HG02610 (cell line): ENCODE measurements around the gene ZNF230.

Experiments used
- ATAC-seq: cut with Tn5 transposase; IDR thresholded peaks from one replicate; pipeline ENCODE4 v1.9.1; 2021; ENCODE audit warnings: mild to moderate bottlenecking, moderate library complexity; ENCODE audit not compliant: unreplicated experiment

Gene ZNF230

GRCh38 chr19:44032001-44032610, 29.3 kb downstream of the ZNF230 start:
- no peak for ATAC-seq

DNA sequence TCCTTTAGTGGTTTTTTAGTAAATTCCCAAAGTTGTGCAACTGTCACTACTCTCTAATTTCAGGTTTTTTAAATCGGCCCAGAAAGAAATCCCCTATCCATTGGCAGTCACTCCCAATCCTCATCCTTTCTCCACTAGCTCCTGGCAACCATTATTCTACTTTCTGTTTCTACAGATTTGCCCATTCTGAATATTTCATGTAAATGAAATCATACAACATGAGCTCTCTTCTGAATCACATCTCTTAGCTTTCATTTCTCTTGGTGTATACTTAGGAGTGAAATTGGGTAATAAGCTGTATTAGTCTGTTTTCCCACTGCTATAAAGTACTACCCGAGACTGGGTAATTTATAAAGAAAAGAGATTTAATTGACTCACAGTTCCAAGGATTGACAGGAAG, 39.4 kb downstream of the ZNF230 start:
- ATAC-seq, result no peak

DNA sequence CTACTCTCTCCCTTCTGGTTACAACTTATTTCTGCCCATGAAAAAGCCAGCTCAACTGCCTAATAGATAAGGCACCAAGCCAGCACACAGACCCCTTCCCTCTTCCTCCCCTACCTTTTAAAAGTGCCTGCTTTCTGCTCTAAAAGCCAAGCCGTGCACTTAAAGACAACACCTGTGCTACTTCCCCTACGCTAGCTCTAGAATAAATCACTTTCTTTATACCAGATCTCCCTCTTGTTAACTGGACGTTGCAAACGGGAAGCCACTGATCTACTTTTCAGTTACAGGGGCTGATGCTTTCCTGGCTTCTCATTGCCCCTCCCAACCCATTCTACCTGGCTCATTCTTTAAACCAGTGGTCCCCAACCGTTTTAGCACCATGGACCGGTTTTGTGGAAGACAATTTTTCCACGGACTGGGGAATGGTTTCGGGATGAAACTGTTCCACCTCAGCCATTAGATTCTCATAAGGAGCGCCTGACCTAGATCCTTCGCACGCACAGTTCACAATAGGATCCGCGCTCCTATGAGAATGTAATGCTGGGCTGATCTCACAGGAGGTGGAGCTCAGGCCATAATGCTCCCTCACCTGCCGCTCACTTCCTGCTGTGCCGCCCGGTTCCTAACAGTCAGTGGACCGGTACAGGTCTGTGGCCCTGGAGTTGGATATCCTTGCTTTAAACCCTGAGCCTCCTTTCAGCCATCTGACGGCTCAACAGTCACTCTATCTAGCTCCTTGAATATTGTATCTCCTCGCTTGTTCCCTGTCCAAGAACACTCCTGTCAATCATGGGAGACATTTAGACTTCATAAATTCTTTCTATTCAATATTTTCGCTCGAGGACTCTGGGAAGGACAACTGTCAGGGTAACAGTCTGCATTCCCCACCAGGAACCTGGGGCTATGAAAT, 48.2 kb downstream of the ZNF230 start:
- ATAC-seq, result peak; percentile 54

GRCh38 chr19:44051650-44052402, 49.1 kb downstream of the ZNF230 start, which contains the start of gene ZNF223:
Gene ZNF223, plus strand, starts transcription at chr19:44052036. Its CDS starts 3,141 bp downstream, at chr19:44055177.
- ATAC-seq, result peak; percentile 53

DNA sequence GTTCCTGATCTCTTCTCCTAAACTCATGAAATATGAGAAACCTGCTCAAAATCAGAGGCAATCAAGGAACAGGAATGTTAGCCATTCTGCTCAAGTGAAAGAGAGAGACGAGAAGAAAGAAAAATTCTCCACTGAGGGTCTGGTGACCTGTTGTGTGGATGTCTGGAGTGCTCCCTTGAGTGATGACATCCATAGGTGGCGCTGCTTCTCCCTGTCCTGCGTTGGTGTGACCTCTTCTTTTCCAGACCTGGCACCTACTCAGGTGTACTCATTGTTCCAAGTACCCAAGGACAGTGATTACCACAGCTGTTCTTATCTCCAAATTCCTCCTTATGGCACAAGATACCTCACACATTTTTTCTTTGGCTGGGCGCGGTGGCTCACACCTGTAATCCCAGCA, 53.1 kb downstream of the ZNF230 start:
- ATAC-seq, result no peak

DNA sequence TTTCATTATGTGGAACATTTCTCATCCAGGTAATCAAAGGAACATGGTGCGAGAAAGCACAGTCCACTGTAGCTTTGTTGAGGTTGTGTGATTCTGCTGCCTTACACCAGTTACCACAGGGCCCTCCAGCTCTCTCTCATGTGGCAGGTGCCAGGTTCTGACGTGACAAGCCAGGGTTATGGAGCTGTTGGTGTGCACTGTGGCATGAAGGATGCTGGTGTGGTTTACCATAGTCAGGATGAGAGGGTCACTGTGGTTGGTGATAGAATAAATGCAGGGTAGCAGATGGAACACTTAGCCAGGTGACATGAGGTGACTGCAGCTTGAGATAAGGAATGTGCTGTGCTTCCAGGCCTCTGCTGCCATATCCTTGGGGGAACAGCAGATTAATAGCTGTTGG, 56.5 kb downstream of the ZNF230 start:
- no peak for ATAC-seq

DNA sequence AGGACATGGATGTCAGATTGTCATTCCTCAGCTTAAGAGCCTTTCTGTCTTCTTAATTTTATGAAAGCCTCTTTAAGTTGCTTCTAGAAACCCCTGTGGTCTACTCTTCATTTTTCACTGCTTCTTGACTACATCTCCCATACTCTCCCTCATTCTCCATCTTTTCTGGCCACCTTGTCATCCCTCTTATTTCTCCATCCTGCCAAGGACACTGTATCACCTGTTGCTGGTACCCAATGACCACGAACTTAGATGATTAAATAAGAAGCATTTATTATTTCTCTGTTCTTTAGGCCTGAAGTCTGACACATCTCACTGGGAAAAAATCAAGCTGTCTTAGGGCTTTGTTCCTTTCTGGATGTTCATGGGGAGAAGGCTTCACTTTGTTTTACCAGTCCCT, 58.3 kb downstream of the ZNF230 start:
- ATAC-seq, result no peak
